Activated effector memory CD4-positive, alpha-beta T cell treated with anti-CD3 and anti-CD28 coated beads, Interleukin-2, amount 50 U/mL, for 16 hours (primary cell): ENCODE measurements around the gene GART.
"Not testable (repeated sequence)": the region's sequence is repeated elsewhere in the genome, so short reads cannot be mapped to it uniquely, and the experiment has no call there.

Source experiments
- DNase-seq: peaks from one replicate; pipeline ENCODE4 v3.0.0-alpha.2; 2020

Gene GART

DNA sequence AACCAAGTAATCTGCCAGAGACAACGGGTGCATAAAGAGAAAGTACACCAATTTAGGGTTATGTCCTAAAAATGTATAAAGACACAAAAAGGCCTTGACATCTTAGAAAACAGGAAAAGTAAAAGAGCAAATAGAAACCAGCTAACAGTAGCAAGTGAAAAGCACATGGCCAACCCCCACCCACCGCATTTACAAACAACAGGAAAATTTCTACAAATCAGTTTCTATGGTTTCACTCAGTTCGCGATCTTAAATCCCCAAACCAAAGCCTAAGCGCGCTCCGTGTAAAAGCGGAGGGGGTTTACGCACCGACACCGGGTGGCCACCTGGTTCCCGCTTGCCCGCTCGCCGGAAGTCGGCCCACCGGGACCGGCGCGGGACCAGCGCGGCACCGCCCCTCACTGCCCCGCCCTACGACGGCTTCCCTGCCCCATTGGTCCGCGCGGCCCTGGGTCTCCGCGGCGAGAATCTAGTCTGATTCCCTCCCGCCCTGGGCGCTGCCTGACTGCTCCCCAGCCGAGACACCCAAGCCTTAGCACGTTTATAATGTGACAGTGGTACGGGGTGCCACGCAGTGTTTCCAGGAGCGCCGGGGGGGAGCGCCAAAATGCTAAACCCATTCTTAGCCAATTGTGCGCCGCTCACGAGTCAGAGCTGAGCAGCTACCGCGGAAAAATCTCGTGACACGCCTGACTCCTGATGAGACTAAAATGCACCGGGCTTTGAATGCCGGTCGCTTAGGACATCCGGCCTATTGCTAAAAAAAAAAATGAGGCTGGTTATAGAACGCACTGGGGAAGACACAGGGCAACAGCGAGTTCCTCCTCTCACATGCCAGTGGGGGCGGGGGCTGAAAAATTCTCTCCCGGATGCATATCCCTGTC lies at the start of gene GART:
TSS of gene GART (minus strand) at position 362 of the 884 bp plus-strand sequence. CDS start 2,802 bp downstream, outside the sequence.
- DNase-seq = peak; percentile 95

GRCh38 chr21:33588485-33589335 lies 46.8 kb upstream of the GART start, which contains the start of gene DONSON:
Gene DONSON, minus strand, starts transcription at chr21:33588684. Its CDS starts 43 bp downstream, at chr21:33588641.
- peak; percentile 96 for DNase-seq

- no peak for DNase-seq
Measured at GRCh38 chr21:33587792-33588484, 46.0 kb upstream of the GART start.

DNA sequence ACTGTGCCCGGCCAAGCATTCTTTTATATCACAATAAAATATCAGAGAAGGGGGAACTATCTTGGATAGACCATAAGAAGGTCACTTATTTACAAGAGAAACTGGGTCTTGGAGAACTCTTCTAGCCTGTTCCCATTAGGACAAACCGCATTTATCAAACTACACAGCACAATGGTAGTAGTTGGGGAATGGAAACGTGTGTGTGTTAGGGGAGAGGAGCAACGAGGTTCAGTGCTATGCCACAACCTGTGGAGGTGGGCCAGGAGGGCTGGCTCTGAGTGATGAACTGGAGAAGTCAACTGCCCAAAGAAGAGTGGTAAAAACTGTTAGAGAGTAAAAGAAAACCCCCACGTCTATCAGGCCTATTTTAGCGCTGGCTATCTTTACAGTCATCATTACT lies 45.0 kb upstream of the GART start:
- no peak for DNase-seq

- DNase-seq = no peak
Measured at GRCh38 chr21:33584455-33584854, 42.5 kb upstream of the GART start.

DNA sequence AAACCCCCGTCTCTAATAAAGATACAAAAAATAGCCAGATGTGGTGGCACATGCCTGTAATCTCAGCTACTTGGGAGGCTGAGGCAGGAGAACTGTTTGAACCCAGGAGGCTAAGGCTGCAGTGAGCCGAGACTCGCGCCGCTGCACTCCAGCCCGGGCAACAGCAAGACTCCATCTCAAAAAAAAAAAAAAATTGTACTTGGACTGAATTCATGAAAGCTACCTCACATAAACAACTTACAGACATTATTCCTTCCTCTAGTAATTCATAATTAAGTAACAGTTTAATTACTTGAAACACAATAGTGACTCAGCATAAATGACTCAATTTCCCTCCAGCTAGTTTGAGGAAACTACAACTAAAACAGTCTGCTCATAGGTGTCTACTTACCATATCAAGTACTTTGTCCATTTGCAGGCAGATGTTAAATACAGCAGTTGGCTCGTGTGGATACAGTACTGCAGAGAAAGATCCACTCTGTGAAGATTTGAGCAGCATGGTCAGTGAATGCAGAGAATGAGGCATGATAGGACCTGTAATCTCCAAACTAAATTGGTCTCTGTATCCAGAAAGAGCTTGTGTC lies 37.1 kb upstream of the GART start:
- DNase-seq = no peak

DNA sequence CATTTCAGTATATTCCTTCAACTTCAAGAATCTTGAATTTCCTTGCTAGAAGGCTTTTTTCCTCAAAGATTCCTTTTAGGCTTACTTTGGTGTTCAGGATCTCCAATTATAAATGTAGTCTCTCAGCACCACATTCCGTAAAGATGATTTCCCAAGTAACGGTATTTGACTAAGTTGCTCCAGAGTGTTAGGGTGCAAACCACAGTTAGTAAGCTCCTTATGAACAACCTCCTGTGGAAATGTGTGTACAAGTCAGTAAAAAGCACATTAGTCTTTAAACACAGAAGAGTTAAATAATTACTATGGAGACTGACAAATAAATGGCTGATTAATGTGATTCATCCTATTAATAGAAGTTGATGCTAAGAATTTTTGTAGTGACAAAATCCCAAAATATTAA lies 36.3 kb upstream of the GART start:
- DNase-seq = no peak

- DNase-seq = not testable (repeated sequence)
Measured at GRCh38 chr21:33576741-33577141, 34.8 kb upstream of the GART start.

DNA sequence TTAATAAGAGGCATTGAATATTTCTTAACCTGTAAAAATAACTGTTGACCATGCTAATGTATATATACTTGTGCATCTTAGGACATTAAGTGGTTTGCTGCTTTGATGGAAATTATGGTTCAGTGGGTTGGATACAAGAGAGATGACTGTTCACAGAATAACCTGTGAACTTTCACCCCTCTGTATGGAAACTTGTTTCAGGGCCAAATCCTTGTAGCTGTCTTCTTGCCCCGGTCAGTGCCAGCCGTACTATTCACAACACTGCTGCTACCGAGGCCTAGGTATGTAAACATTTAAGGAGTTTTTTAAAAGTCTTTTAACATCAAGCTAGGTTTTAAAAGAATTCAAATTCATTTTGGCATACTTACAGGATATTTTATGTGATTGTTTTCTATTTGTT lies 30.4 kb upstream of the GART start:
- no peak for DNase-seq

DNA sequence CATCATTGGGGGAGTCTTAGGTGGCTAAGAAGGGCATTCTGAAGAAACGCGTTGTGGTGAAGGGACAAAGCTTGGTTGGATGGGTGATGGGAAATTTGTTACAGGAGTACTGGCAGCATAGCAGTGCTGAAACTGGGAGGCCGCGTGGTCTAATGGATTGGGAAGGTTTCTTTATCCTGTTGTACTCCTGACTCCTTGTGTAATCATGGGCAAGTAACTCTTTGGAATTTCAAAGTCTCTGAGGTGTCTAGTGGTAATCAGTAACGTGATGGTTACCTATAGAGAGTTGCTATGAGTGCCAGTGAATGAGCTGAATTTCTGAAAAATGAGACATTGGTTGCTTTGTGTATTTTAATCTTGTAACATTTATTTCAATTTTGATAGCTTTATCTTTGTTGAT lies 28.1 kb upstream of the GART start:
- no peak for DNase-seq

GRCh38 chr21:33568448-33568847 lies 26.5 kb upstream of the GART start:
- DNase-seq = no peak

DNA sequence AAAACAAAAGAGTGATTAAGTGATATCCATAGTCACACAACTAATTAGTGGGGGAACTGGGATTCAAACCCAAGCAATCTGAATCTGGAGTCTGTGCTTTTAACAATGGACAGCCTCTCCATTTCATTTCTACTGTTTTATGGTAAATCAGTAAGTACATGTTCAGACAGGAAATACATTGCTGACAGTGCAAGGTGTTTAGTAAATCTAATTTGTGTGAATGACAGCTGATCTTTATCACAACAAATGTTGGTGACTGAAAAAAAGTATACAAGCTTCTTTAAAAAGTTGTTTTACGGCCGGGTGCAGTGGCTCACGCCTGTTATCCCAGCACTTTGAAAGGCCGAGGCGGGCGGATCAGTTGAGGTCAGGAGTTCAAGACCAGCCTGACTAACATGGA lies 26.0 kb upstream of the GART start:
- DNase-seq = no peak

GRCh38 chr21:33566514-33566913 lies 24.6 kb upstream of the GART start:
- DNase-seq = no peak

DNA sequence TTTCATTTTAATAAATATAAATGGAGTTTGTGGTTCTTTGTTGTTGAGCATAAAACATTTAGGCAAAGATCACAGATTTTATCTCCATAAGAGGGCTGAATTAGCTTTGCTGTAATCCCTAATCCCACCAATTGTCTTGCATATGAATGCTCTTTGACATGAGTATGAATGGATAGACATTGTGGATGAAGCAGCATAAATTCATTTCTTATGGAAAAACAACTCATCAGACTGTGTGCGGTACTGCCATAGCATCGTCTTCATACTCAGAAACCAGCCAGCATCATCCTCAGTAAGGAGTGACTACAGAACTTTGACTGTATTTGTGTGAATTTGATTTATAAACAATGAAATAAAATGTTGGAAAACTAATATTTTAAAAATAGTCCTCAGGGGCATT lies 20.5 kb upstream of the GART start:
- DNase-seq = no peak

GRCh38 chr21:33561373-33561772 lies 19.5 kb upstream of the GART start:
- DNase-seq = no peak

DNA sequence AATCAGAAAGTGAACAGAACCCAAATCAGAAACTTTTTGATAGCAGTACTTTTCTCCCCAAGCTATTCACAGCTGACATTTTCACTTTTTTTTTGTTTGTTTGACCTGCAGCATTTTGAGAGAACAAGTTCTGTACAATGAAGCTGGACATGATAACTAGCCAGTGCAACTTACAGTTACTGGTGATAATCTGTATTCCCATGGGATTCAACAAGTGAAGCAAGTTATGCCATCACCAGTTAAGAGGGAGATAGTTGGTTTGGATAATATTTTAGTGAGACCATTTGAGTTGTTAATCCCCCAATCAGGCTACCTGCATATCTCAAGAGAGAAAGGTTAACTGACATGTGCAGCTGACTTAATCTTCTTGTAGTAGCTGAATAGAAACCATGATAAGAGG lies 19.0 kb upstream of the GART start:
- DNase-seq = no peak

GRCh38 chr21:33559813-33560212 lies 17.9 kb upstream of the GART start:
- no peak for DNase-seq

- no peak for DNase-seq
Measured at GRCh38 chr21:33558777-33559421, 17.0 kb upstream of the GART start.

GRCh38 chr21:33557447-33557846 lies 15.5 kb upstream of the GART start:
- no peak for DNase-seq

GRCh38 chr21:33554982-33555344 lies 13.0 kb upstream of the GART start:
- no peak for DNase-seq

DNA sequence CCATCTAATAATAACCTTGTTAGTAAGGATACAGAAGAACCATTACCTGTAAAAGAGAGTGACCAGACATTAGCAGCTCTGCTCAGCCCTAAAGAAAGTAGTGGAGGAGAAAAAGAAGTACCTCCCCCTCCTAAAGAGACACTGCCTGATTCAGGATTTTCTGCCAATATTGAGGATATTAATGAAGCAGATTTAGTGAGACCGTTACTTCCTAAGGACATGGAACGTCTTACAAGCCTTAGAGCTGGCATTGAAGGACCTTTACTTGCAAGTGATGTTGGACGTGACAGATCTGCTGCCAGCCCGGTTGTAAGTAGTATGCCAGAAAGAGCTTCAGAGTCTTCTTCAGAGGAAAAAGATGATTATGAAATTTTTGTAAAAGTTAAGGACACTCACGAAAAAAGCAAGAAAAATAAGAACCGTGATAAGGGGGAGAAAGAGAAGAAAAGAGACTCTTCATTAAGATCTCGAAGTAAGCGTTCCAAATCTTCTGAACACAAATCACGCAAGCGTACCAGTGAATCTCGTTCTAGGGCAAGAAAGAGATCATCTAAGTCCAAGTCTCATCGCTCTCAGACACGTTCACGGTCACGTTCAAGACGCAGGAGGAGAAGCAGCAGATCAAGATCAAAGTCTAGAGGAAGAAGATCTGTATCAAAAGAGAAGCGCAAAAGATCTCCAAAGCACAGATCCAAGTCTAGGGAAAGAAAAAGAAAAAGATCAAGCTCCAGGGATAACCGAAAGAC lies 12.5 kb upstream of the GART start:
- DNase-seq = no peak
